GM19328 (cell line): Measurements from ENCODE around the gene TENM4.
"Not testable (repeated sequence)": the region's sequence is repeated elsewhere in the genome, so short reads cannot be mapped to it uniquely, and the experiment has no call there.

Source experiments
- ATAC-seq: cut with Tn5 transposase; IDR thresholded peaks from one replicate; pipeline ENCODE4 v1.9.1; 2021; ENCODE audit warnings: mild to moderate bottlenecking, moderate library complexity; ENCODE audit not compliant: unreplicated experiment

TENM4 gene

GRCh38 chr11:78655561-78655960, 785.3 kb downstream of the TENM4 start:
- ATAC-seq = no peak

- no peak for ATAC-seq
Observed at GRCh38 chr11:78654866-78655265, 786.0 kb downstream of the TENM4 start.

GRCh38 chr11:78654071-78654470, 786.8 kb downstream of the TENM4 start:
- no peak for ATAC-seq

GRCh38 chr11:78653294-78653909, 787.4 kb downstream of the TENM4 start:
- ATAC-seq = no peak

GRCh38 chr11:78652843-78653239, 788.0 kb downstream of the TENM4 start:
- no peak for ATAC-seq

GRCh38 chr11:78651923-78652842, 788.6 kb downstream of the TENM4 start:
- ATAC-seq = no peak

- no peak for ATAC-seq
Observed at GRCh38 chr11:78651136-78651775, 789.6 kb downstream of the TENM4 start.

- no peak for ATAC-seq
Observed at GRCh38 chr11:78649361-78650215, 791.2 kb downstream of the TENM4 start.

- ATAC-seq = no peak
Observed at GRCh38 chr11:78647986-78648875, 792.6 kb downstream of the TENM4 start.

GRCh38 chr11:78647266-78647915, 793.4 kb downstream of the TENM4 start:
- no peak for ATAC-seq

- no peak for ATAC-seq
Observed at GRCh38 chr11:78646564-78647185, 794.2 kb downstream of the TENM4 start.

- no peak for ATAC-seq
Observed at GRCh38 chr11:78645226-78646202, 795.3 kb downstream of the TENM4 start.

- ATAC-seq = no peak
Observed at GRCh38 chr11:78643676-78644056, 797.2 kb downstream of the TENM4 start.

- ATAC-seq = no peak
Observed at GRCh38 chr11:78642979-78643675, 797.7 kb downstream of the TENM4 start.

GRCh38 chr11:78641541-78641940, 799.3 kb downstream of the TENM4 start:
- no peak for ATAC-seq

GRCh38 chr11:78638704-78639380, 802.0 kb downstream of the TENM4 start:
- ATAC-seq = no peak

- not testable (repeated sequence) for ATAC-seq
Observed at GRCh38 chr11:78637527-78637926, 803.3 kb downstream of the TENM4 start.
